MG63 (cell line): ENCODE results near the gene SMG7. TPM values are rescaled to one million over a fixed set of nuclear protein-coding genes. Genes with fewer than 3 reads are reported as not detected.
A peak's percentile ranks its signal among the peaks of the same experiment; 100 is the strongest.

Experiments
- DNase-seq: peaks from one replicate; pipeline ENCODE4 v3.0.0-alpha.2; 2020
- H3K27me3 ChIP-seq: fragments of 250-450 bp; sonication (Bioruptor Pico); 2 replicates; pipeline ENCODE4 v1.5.1; 2020; ENCODE audit warnings: mild to moderate bottlenecking, moderate library complexity
- H3K36me3 ChIP-seq: fragments of 250-450 bp; sonication (Bioruptor Pico); 2 replicates; pipeline ENCODE4 v1.5.1; 2020; ENCODE audit warnings: mild to moderate bottlenecking, moderate library complexity
- H3K4me3 ChIP-seq: fragments of 250-450 bp; sonication (Bioruptor Pico); 2 replicates; pipeline ENCODE4 v1.5.1; 2020; ENCODE audit warnings: mild to moderate bottlenecking, moderate library complexity
- H3K9me3 ChIP-seq: fragments of 250-450 bp; sonication (Bioruptor Pico); 2 replicates; pipeline ENCODE4 v1.5.1; 2020; ENCODE audit warnings: mild to moderate bottlenecking, moderate library complexity
- total RNA-seq: library from RNA; depleted of rRNA; stranded (reverse); fragments of >200 nt; shearing (Covaris generic); gene quantifications from 2 replicates; pipeline ENCODE4 v1.2.3, GENCODE V29; 2014; ENCODE audit warnings: low replicate concordance

SMG7 gene
- total RNA-seq, 1 experiment from 2014 or later, result 28.2 TPM

GRCh38 chr1:183487674-183488442 is 15.6 kb downstream of the SMG7 start:
- no peaks in the 10 kb centered on the region for H3K9me3 ChIP-seq

GRCh38 chr1:183490932-183491331 is 18.6 kb downstream of the SMG7 start:
- Histone ChIP-seq H3K27me3 (no peaks in the 10 kb centered on the region), H3K36me3 (peaks cover 3% of the 10 kb centered on the region; the same call in 1 of the 2 replicates), H3K4me3 (no peak overlapping the region), H3K9me3 (no peaks in the 10 kb centered on the region)
- no peak for DNase-seq

More at GRCh38 chr1:183487674-183488442, 15.6 kb downstream of the SMG7 start:
- H3K27me3 ChIP-seq, result no peaks in the 10 kb centered on the region
- H3K4me3 ChIP-seq, result no peak overlapping the region
- DNase-seq, result no peak
- peaks cover 4% of the 10 kb centered on the region; the same call in 1 of the 2 replicates for H3K36me3 ChIP-seq

- H3K9me3 ChIP-seq, result no peaks in the 10 kb centered on the region
- no peaks in the 10 kb centered on the region for H3K36me3 ChIP-seq
- no peaks in the 10 kb centered on the region for H3K27me3 ChIP-seq
- peak; percentile 24 for DNase-seq
- no peak overlapping the region for H3K4me3 ChIP-seq
Observed at GRCh38 chr1:183493540-183494245, 21.4 kb downstream of the SMG7 start.

- Histone ChIP-seq H3K4me3 (no peak overlapping the region), H3K9me3 (no peaks in the 10 kb centered on the region), H3K36me3 (no peaks in the 10 kb centered on the region), H3K27me3 (no peaks in the 10 kb centered on the region)
- no peak for DNase-seq
Observed at GRCh38 chr1:183495420-183495819, 23.1 kb downstream of the SMG7 start.

GRCh38 chr1:183497218-183497617 is 24.9 kb downstream of the SMG7 start:
- H3K27me3 ChIP-seq, result no peaks in the 10 kb centered on the region
- no peaks in the 10 kb centered on the region for H3K9me3 ChIP-seq
- H3K36me3 ChIP-seq, result no peaks in the 10 kb centered on the region
- DNase-seq, result no peak
- H3K4me3 ChIP-seq, result no peak overlapping the region

- no peaks in the 10 kb centered on the region for H3K9me3 ChIP-seq
- no peak overlapping the region for H3K4me3 ChIP-seq
- DNase-seq, result no peak
Observed at GRCh38 chr1:183498342-183498991, 26.2 kb downstream of the SMG7 start.

GRCh38 chr1:183505454-183506089 is 33.3 kb downstream of the SMG7 start:
- DNase-seq, result no peak
- Histone ChIP-seq H3K36me3 (no peaks in the 10 kb centered on the region), H3K9me3 (no peaks in the 10 kb centered on the region), H3K4me3 (no peak overlapping the region), H3K27me3 (no peaks in the 10 kb centered on the region)

More at GRCh38 chr1:183498342-183498991, 26.2 kb downstream of the SMG7 start:
- H3K36me3 ChIP-seq, result no peaks in the 10 kb centered on the region
- H3K27me3 ChIP-seq, result no peaks in the 10 kb centered on the region

GRCh38 chr1:183506561-183506960 is 34.3 kb downstream of the SMG7 start:
- no peak for DNase-seq
- no peaks in the 10 kb centered on the region for H3K36me3 ChIP-seq
- no peaks in the 10 kb centered on the region for H3K27me3 ChIP-seq
- no peak overlapping the region for H3K4me3 ChIP-seq
- no peaks in the 10 kb centered on the region for H3K9me3 ChIP-seq

GRCh38 chr1:183508694-183509093 is 36.4 kb downstream of the SMG7 start:
- no peak overlapping the region for H3K4me3 ChIP-seq
- H3K9me3 ChIP-seq, result no peaks in the 10 kb centered on the region
- no peak for DNase-seq
- no peaks in the 10 kb centered on the region for H3K36me3 ChIP-seq
- H3K27me3 ChIP-seq, result no peaks in the 10 kb centered on the region

GRCh38 chr1:183512450-183512849 is 40.2 kb downstream of the SMG7 start:
- Histone ChIP-seq H3K27me3 (no peaks in the 10 kb centered on the region), H3K36me3 (peaks cover 14% of the 10 kb centered on the region), H3K9me3 (no peaks in the 10 kb centered on the region), H3K4me3 (no peak overlapping the region)
- DNase-seq, result no peak

- no peak overlapping the region for H3K4me3 ChIP-seq
- peaks cover 21% of the 10 kb centered on the region for H3K36me3 ChIP-seq
- no peaks in the 10 kb centered on the region for H3K9me3 ChIP-seq
- no peaks in the 10 kb centered on the region for H3K27me3 ChIP-seq
- DNase-seq, result no peak
Observed at GRCh38 chr1:183514235-183514634, 41.9 kb downstream of the SMG7 start.

GRCh38 chr1:183515002-183515689 is 42.8 kb downstream of the SMG7 start:
- Histone ChIP-seq H3K4me3 (no peak overlapping the region), H3K36me3 (peaks cover 21% of the 10 kb centered on the region), H3K9me3 (no peaks in the 10 kb centered on the region), H3K27me3 (no peaks in the 10 kb centered on the region)
- peak; percentile 47 for DNase-seq

- Histone ChIP-seq H3K36me3 (peaks cover 27% of the 10 kb centered on the region), H3K9me3 (no peaks in the 10 kb centered on the region), H3K27me3 (no peaks in the 10 kb centered on the region), H3K4me3 (no peak overlapping the region)
- DNase-seq, result no peak
Observed at GRCh38 chr1:183516725-183517124, 44.4 kb downstream of the SMG7 start.

GRCh38 chr1:183517401-183517800 is 45.1 kb downstream of the SMG7 start:
- Histone ChIP-seq H3K27me3 (no peaks in the 10 kb centered on the region), H3K4me3 (no peak overlapping the region), H3K9me3 (no peaks in the 10 kb centered on the region), H3K36me3 (peaks cover 27% of the 10 kb centered on the region)
- no peak for DNase-seq

GRCh38 chr1:183520379-183520778 is 48.1 kb downstream of the SMG7 start:
- peaks cover 27% of the 10 kb centered on the region for H3K36me3 ChIP-seq
- H3K27me3 ChIP-seq, result no peaks in the 10 kb centered on the region
- no peak for DNase-seq
- H3K4me3 ChIP-seq, result no peak overlapping the region
- H3K9me3 ChIP-seq, result no peaks in the 10 kb centered on the region

GRCh38 chr1:183522104-183522503 is 49.8 kb downstream of the SMG7 start:
- peaks cover 26% of the 10 kb centered on the region for H3K36me3 ChIP-seq
- no peaks in the 10 kb centered on the region for H3K9me3 ChIP-seq
- H3K4me3 ChIP-seq, result no peak overlapping the region
- no peak for DNase-seq
- no peaks in the 10 kb centered on the region for H3K27me3 ChIP-seq
